Endothelial cell of umbilical vein (primary cell): ENCODE measurements around the gene PLEKHG4. TPM values are rescaled to one million over a fixed set of nuclear protein-coding genes. Genes with fewer than 3 reads are reported as not detected.

ENCODE experiments used
- BruUV-seq: library from RNA; stranded (reverse); fragments of 400-500 nt; replicated peaks from 2 replicates; lab custom pipeline; 2021; lab: Mats Ljungman, UMichigan
- CTCF ChIA-PET: fragments of 300-600, 350-600 bp; sonication (Branson Sonifier 250); formaldehyde crosslinking; loops from one replicate; lab custom pipeline; 2021; ENCODE audit warnings: antibody characterized with exemption, inconsistent platforms; lab: Charles Lee
- POLR2A ChIA-PET: fragments of 300-600, 350-600 bp; sonication (Branson Sonifier 250); formaldehyde crosslinking; loops from one replicate; lab custom pipeline; 2021; ENCODE audit warnings: antibody characterized with exemption, inconsistent platforms; lab: Charles Lee
- DNase-seq: peaks from one replicate; pipeline ENCODE4 v3.0.0-alpha.2; 2011; ENCODE audit warnings: low read depth, low spot score
- FAIRE-seq: peaks from 2 replicates; lab custom pipeline; 2011; peaks lifted over from hg19 to GRCh38; lab: Jason Lieb, UNC
- H2AFZ ChIP-seq: 2 replicates; pipeline ENCODE4 v1.6.0; 2012; ENCODE audit warnings: low read depth, low read length, control low read depth, inconsistent platforms
- H3K27ac ChIP-seq: 2 replicates; pipeline ENCODE4 v1.5.1; 2011; ENCODE audit warnings: low read depth, mild to moderate bottlenecking, control low read depth, low read length, moderate library complexity; ENCODE audit not compliant: insufficient read depth
- H3K27me3 ChIP-seq, 2 experiments: 2 replicates each; pipeline versions ENCODE4 v1.6.0 to v1.6.1; 2011; ENCODE audit warnings: low read length in 2 of 2, mixed read lengths in 1 of 2; ENCODE audit not compliant: control insufficient read depth in 2 of 2, insufficient read depth in 2 of 2
- H3K36me3 ChIP-seq, 2 experiments: 2 replicates in 1 of 2; 3 replicates in 1 of 2; pipeline ENCODE4 v1.5.1; 2011; ENCODE audit warnings: low read length in 2 of 2, mild to moderate bottlenecking in 1 of 2, moderate library complexity in 1 of 2; ENCODE audit not compliant: control insufficient read depth in 2 of 2, insufficient read depth in 2 of 2; ENCODE audit errors: extremely low read depth in 1 of 2
- H3K4me1 ChIP-seq: 3 replicates; pipeline ENCODE4 v1.5.1; 2011; ENCODE audit warnings: mild to moderate bottlenecking, low read length; ENCODE audit not compliant: control insufficient read depth, insufficient read depth; ENCODE audit errors: extremely low read depth
- H3K4me2 ChIP-seq: 2 replicates; pipeline ENCODE4 v1.6.1; 2011; ENCODE audit warnings: low read length, control low read depth, mixed read lengths; ENCODE audit not compliant: insufficient read depth
- H3K4me3 ChIP-seq, 3 experiments: fragments of 200-600 bp in 1 of 3; sonication (generic), shearing (Covaris generic) in 1 of 3; replicated peaks in 1 of 3; 2 replicates each; pipeline ENCODE4 v1.5.1; 2011 to 2016; ENCODE audit warnings: control low read depth in 3 of 3, low read length in 3 of 3, mild to moderate bottlenecking in 2 of 3, inconsistent platforms in 1 of 3, low read depth in 1 of 3, moderate library complexity in 1 of 3; ENCODE audit not compliant: insufficient read depth in 1 of 3
- H3K79me2 ChIP-seq: 2 replicates; pipeline ENCODE4 v1.6.0; 2012; ENCODE audit warnings: low read length, inconsistent platforms; ENCODE audit not compliant: control insufficient read depth, insufficient read depth
- H3K9ac ChIP-seq: replicated peaks from 2 replicates; pipeline ENCODE3; 2011; ENCODE audit warnings: low read length, control low read depth; ENCODE audit not compliant: insufficient read depth; ENCODE audit errors: extremely low read depth
- H3K9me1 ChIP-seq: replicated peaks from 3 replicates; pipeline ENCODE4 v1.6.0; 2011; ENCODE audit warnings: mild to moderate bottlenecking, low read length; ENCODE audit not compliant: control insufficient read depth, insufficient read depth; ENCODE audit errors: extremely low read depth
- H3K9me3 ChIP-seq: replicated peaks from 2 replicates; pipeline ENCODE4 v1.5.1; 2012; ENCODE audit warnings: low read length, inconsistent platforms; ENCODE audit not compliant: control insufficient read depth, insufficient read depth
- H4K20me1 ChIP-seq: replicated peaks from 2 replicates; pipeline ENCODE3; 2011; ENCODE audit warnings: mild to moderate bottlenecking, low read length; ENCODE audit not compliant: control insufficient read depth, insufficient read depth; ENCODE audit errors: extremely low read depth
- FOS ChIP-seq: IDR thresholded peaks from 2 replicates; pipeline ENCODE4 v1.6.1; 2011; ENCODE audit warnings: mild to moderate bottlenecking, low read length, moderate library complexity, borderline replicate concordance; ENCODE audit not compliant: insufficient read depth
- GATA2 ChIP-seq: IDR thresholded peaks from 2 replicates; pipeline ENCODE4 v1.7.0; 2011; ENCODE audit warnings: low read depth, mild to moderate bottlenecking, moderate library complexity, mixed read lengths, low read length; ENCODE audit not compliant: insufficient read length, insufficient read depth
- JUN ChIP-seq: IDR thresholded peaks from 2 replicates; pipeline ENCODE4 v1.6.1; 2011; ENCODE audit warnings: borderline replicate concordance, low read depth; ENCODE audit not compliant: insufficient read length, insufficient read depth
- MAX ChIP-seq: IDR thresholded peaks from 2 replicates; pipeline ENCODE4 v1.6.1; 2011; ENCODE audit not compliant: insufficient read depth, insufficient read length
- dilution Hi-C: fragments of 300-500 bp; cut with MboI; formaldehyde crosslinking; loops from one replicate; pipeline ENCODE4 v1.15.0; 2019; ENCODE audit warnings: low sequenced_read_pairs; ENCODE audit not compliant: extremely low pct_ligation_motif_present
- intact Hi-C: fragments of 100-400 bp; cut with micrococcal nuclease; formaldehyde crosslinking; loops from one replicate; pipeline ENCODE4 v1.10.0; 2022
- polyA plus RNA-seq, 4 experiments: library from polyadenylated mRNA; depleted of rRNA in 3 of 4; stranded (reverse) in 3 of 4; unstranded in 1 of 4; fragments of >200 nt; gene quantifications; 2 replicates each; pipeline versions ENCODE4 v1.2.1 to v1.2.3, GENCODE V29; 2011 to 2012; ENCODE audit warnings: missing spikeins in 1 of 4
- total RNA-seq: library from RNA; stranded (reverse); gene quantifications from 2 replicates; pipeline ENCODE4 v1.2.3, GENCODE V29; 2021

PLEKHG4 gene
- total and polyA plus RNA-seq, 2 donors (not counting 3 experiments of a cell fraction or from before 2014, with no cell fraction given) = 26.6 to 34.8 TPM

GRCh38 chr16:67249178-67250044 is 29.9 kb upstream of the PLEKHG4 start:
- H3K4me3 ChIP-seq = peak overlapping the region in 2 of 3 experiments; percentile 46 to 60
- ChIA-PET CTCF (interaction anchor here (1.4 to 3.2 kb wide), 6 partner anchors 9 to 90 kb away, joined by 3 to 18 read pairs (median 9); no protein-coding TSS in a partner anchor), POLR2A (no interaction called here)
- dilution Hi-C loops = no loop called here
- H3K79me2 ChIP-seq = peaks cover 12% of the 10 kb centered on the region
- peaks cover 29% of the 10 kb centered on the region for H3K4me1 ChIP-seq
- intact Hi-C loops = no loop called here
- FAIRE-seq (peak; percentile 64), DNase-seq (no peak)
- peaks cover 0 to 3% of the 10 kb centered on the region in 2 experiments for H3K27me3 ChIP-seq
- H2AFZ ChIP-seq = peak overlapping the region; percentile 84
- peak overlapping the region; percentile 58 for H3K9ac ChIP-seq
- H3K27ac ChIP-seq = no peak overlapping the region
- H3K4me2 ChIP-seq = peak overlapping the region; percentile 73
- no peaks in the 10 kb centered on the region for H3K9me1 ChIP-seq
- H3K9me3 ChIP-seq = no peaks in the 10 kb centered on the region
- TF ChIP-seq FOS = no peak
- TF ChIP-seq GATA2 = no peak
- H4K20me1 ChIP-seq = no peaks in the 10 kb centered on the region
- no peaks in the 10 kb centered on the region for H3K36me3 ChIP-seq
- no TSS peak for BruUV-seq

- no peak overlapping the region for H3K27ac ChIP-seq
Measured at GRCh38 chr16:67250045-67250327, 29.3 kb upstream of the PLEKHG4 start.

More at GRCh38 chr16:67250045-67250327, 29.3 kb upstream of the PLEKHG4 start:
- no peaks in the 10 kb centered on the region for H3K36me3 ChIP-seq
- FAIRE-seq (no peak), DNase-seq (no peak)
- no peak overlapping the region for H3K4me3 ChIP-seq
- H2AFZ ChIP-seq = no peak overlapping the region
- ChIA-PET CTCF (interaction anchor here (1.4 to 3.2 kb wide), 3 partner anchors 8 to 34 kb away, joined by 6 to 18 read pairs (median 11); no protein-coding TSS in a partner anchor), POLR2A (no interaction called here)
- no peak for TF ChIP-seq FOS
- no peak for TF ChIP-seq MAX
- TF ChIP-seq JUN = no peak
- TF ChIP-seq GATA2 = no peak
- no peaks in the 10 kb centered on the region for H3K9me1 ChIP-seq
- H4K20me1 ChIP-seq = no peaks in the 10 kb centered on the region
- BruUV-seq = no TSS peak
- no peak overlapping the region for H3K4me2 ChIP-seq
- peaks cover 0 to 3% of the 10 kb centered on the region in 2 experiments for H3K27me3 ChIP-seq
- peaks cover 12% of the 10 kb centered on the region for H3K79me2 ChIP-seq
- intact Hi-C loops (no loop called here), dilution Hi-C loops (no loop called here)
- H3K9me3 ChIP-seq = no peaks in the 10 kb centered on the region
- H3K4me1 ChIP-seq = peaks cover 23% of the 10 kb centered on the region
- no peak overlapping the region for H3K9ac ChIP-seq
